HCT116 (cell line): ENCODE data around the gene ROBO1. TPM values are rescaled to one million over a fixed set of nuclear protein-coding genes. Genes with fewer than 3 reads are reported as not detected.

Source experiments
- ATAC-seq: fragments of 200-7000 bp; cut with Tn5 transposase; 2 replicates; pipeline ENCODE4 v1.9.1; 2020; ENCODE audit warnings: mild to moderate bottlenecking, moderate library complexity
- BruUV-seq: library from RNA; stranded (reverse); fragments of 400-500 nt; replicated peaks from 2 replicates; lab custom pipeline; 2021; lab: Mats Ljungman, UMichigan
- CTCF ChIA-PET: fragments of 300-600 bp; sonication (Branson Sonifier 250); formaldehyde crosslinking; loops from one replicate; lab custom pipeline; 2021; ENCODE audit warnings: antibody characterized with exemption; lab: Charles Lee
- POLR2A ChIA-PET: fragments of 300-600, 350-600 bp; sonication (Branson Sonifier 250); formaldehyde crosslinking; loops from one replicate; lab custom pipeline; 2021; ENCODE audit warnings: antibody characterized with exemption; lab: Charles Lee
- RAD21 ChIA-PET, 2 experiments: fragments of 300-600 bp; sonication (Branson Sonifier 250); formaldehyde crosslinking; loops; one replicate each; lab custom pipeline; 2023; ENCODE audit warnings: low total read pairs in 2 of 2; ENCODE audit not compliant: uncharacterized antibody in 2 of 2, unreplicated experiment in 2 of 2, low non-redundant PET in 1 of 2; lab: Charles Lee
- DNase-seq: peaks from one replicate; pipeline ENCODE4 v3.0.0-alpha.2; 2010; ENCODE audit warnings: low read depth, low spot score
- H2AFZ ChIP-seq: fragments of 200-600 bp; shearing (Covaris generic), sonication (generic); 2 replicates; pipeline ENCODE4 v1.6.1; 2017; ENCODE audit warnings: low read depth, mixed run types, mixed read lengths, antibody characterized with exemption, low read length; ENCODE audit not compliant: poor library complexity, severe bottlenecking
- H3K27ac ChIP-seq: 2 replicates; pipeline ENCODE4 v1.5.1; 2012; ENCODE audit warnings: low read depth, low read length
- H3K27me3 ChIP-seq: fragments of 200-600 bp; sonication (generic); 2 replicates; pipeline ENCODE4 v1.6.1; 2016; ENCODE audit warnings: mixed run types, low read length, mixed read lengths; ENCODE audit not compliant: insufficient read depth
- H3K36me3 ChIP-seq, 2 experiments: fragments of 200-500 bp in 1 of 2; fragments of 200-600 bp in 1 of 2; sonication (Bioruptor generic) in 1 of 2; sonication (generic) in 1 of 2; 2 replicates each; pipeline versions ENCODE4 v1.5.1 to v1.6.1; 2014 to 2016; ENCODE audit warnings: low read length in 2 of 2, inconsistent platforms in 1 of 2, mixed read lengths in 1 of 2, mixed run types in 1 of 2; ENCODE audit not compliant: insufficient read depth in 2 of 2, control insufficient read depth in 1 of 2
- H3K4me1 ChIP-seq, 2 experiments: fragments of 200-600 bp in 1 of 2; sonication (generic) in 1 of 2; 2 replicates each; pipeline versions ENCODE4 v1.5.1 to v1.6.1; 2012 to 2017; ENCODE audit warnings: low read length in 2 of 2, inconsistent platforms in 1 of 2, mild to moderate bottlenecking in 1 of 2, mixed read lengths in 1 of 2, mixed run types in 1 of 2, moderate library complexity in 1 of 2; ENCODE audit not compliant: insufficient read depth in 2 of 2, control insufficient read depth in 1 of 2
- H3K4me2 ChIP-seq: fragments of 200-600 bp; sonication (generic); 2 replicates; pipeline ENCODE4 v1.6.1; 2017; ENCODE audit warnings: mixed run types, low read length, mixed read lengths
- H3K4me3 ChIP-seq, 2 experiments: fragments of 200-600 bp in 1 of 2; sonication (generic) in 1 of 2; replicated peaks in 1 of 2; 2 replicates each; pipeline ENCODE4 v1.5.1; 2011 to 2016; ENCODE audit warnings: low read length in 2 of 2, control low read depth in 1 of 2, low read depth in 1 of 2, mild to moderate bottlenecking in 1 of 2, mixed read lengths in 1 of 2, mixed run types in 1 of 2
- H3K79me2 ChIP-seq: fragments of 200-600 bp; sonication (generic); 2 replicates; pipeline ENCODE4 v1.6.1; 2017; ENCODE audit warnings: mild to moderate bottlenecking, mixed run types, low read length, moderate library complexity, mixed read lengths; ENCODE audit not compliant: insufficient read depth
- H3K9ac ChIP-seq: fragments of 200-600 bp; sonication (generic); 2 replicates; pipeline ENCODE4 v1.6.1; 2016; ENCODE audit warnings: low read length, mixed read lengths
- H3K9me2 ChIP-seq: fragments of 200-600 bp; sonication (generic), shearing (Covaris generic); 2 replicates; pipeline ENCODE4 v1.6.1; 2017; ENCODE audit warnings: mixed run types, mild to moderate bottlenecking, moderate library complexity; ENCODE audit not compliant: insufficient read depth
- H3K9me3 ChIP-seq, 2 experiments: fragments of 200-500 bp in 1 of 2; fragments of 200-600 bp in 1 of 2; sonication (Bioruptor generic) in 1 of 2; sonication (generic) in 1 of 2; 2 replicates each; pipeline ENCODE4 v1.6.1; 2014 to 2017; ENCODE audit warnings: low read length in 2 of 2, mixed read lengths in 2 of 2, inconsistent platforms in 1 of 2, low read depth in 1 of 2, mild to moderate bottlenecking in 1 of 2, mixed run types in 1 of 2, moderate library complexity in 1 of 2; ENCODE audit not compliant: control insufficient read depth in 1 of 2, insufficient read depth in 1 of 2
- H4K20me1 ChIP-seq: fragments of 200-600 bp; sonication (generic), shearing (Covaris generic); 2 replicates; pipeline ENCODE4 v1.6.1; 2017; ENCODE audit warnings: mixed run types, mild to moderate bottlenecking, moderate library complexity; ENCODE audit not compliant: insufficient read depth
- CEBPB ChIP-seq: IDR thresholded peaks from 2 replicates; pipeline ENCODE4 v1.6.1; 2012; ENCODE audit warnings: low read depth
- CTCF ChIP-seq, 3 experiments: fragments of 200-600 bp in 1 of 3; sonication (generic) in 1 of 3; IDR thresholded peaks in 2 of 3; conservative IDR thresholded peaks in 1 of 3; 2 replicates each; pipeline ENCODE4 v1.5.1; 2012 to 2017; ENCODE audit warnings: low read depth in 2 of 3, low read length in 2 of 3, antibody characterized with exemption in 1 of 3, borderline replicate concordance in 1 of 3, control low read depth in 1 of 3, mild to moderate bottlenecking in 1 of 3, mixed read lengths in 1 of 3, mixed run types in 1 of 3, moderate library complexity in 1 of 3; ENCODE audit not compliant: insufficient read depth in 1 of 3
- EGR1 ChIP-seq: IDR thresholded peaks from 2 replicates; pipeline ENCODE4 v1.6.1; 2012; ENCODE audit warnings: low read depth
- ELF1 ChIP-seq: IDR thresholded peaks from 2 replicates; pipeline ENCODE4 v1.6.1; 2012; ENCODE audit warnings: low read depth, borderline replicate concordance
- EZH2phosphoT487 ChIP-seq: fragments of 200-600 bp; IDR thresholded peaks from 2 replicates; pipeline ENCODE4 v1.6.1; 2018; ENCODE audit warnings: antibody characterized with exemption, borderline replicate concordance
- JUND ChIP-seq: IDR thresholded peaks from 2 replicates; pipeline ENCODE4 v1.6.1; 2012
- TCF7L2 ChIP-seq: IDR thresholded peaks from 2 replicates; pipeline ENCODE4 v1.7.0; 2011; ENCODE audit warnings: borderline replicate concordance, inconsistent platforms; ENCODE audit not compliant: insufficient read depth, insufficient read length; ENCODE audit errors: extremely low read depth
- ZFX ChIP-seq: fragments of 450-650 bp; IDR thresholded peaks from 2 replicates; pipeline ENCODE4 v1.6.1; 2017
- intact Hi-C: fragments of 100-400 bp; cut with micrococcal nuclease; formaldehyde crosslinking; loops from 2 replicates; pipeline ENCODE4 v1.10.0; 2022
- total RNA-seq: library from RNA; stranded (reverse); gene quantifications from one replicate; pipeline ENCODE4 v1.2.1, GENCODE V29; 2021; ENCODE audit not compliant: unreplicated experiment
- TF ChIP-seq, protein P1 (sequence below): IDR thresholded peaks from 2 replicates; pipeline ENCODE4 v1.6.1; 2011; ENCODE audit warnings: mild to moderate bottlenecking, low read length, moderate library complexity; ENCODE audit not compliant: insufficient replicate concordance; ENCODE audit errors: extremely low read depth

ROBO1 gene
- total RNA-seq, 1 experiment from 2014 or later = 0.27 TPM

DNA sequence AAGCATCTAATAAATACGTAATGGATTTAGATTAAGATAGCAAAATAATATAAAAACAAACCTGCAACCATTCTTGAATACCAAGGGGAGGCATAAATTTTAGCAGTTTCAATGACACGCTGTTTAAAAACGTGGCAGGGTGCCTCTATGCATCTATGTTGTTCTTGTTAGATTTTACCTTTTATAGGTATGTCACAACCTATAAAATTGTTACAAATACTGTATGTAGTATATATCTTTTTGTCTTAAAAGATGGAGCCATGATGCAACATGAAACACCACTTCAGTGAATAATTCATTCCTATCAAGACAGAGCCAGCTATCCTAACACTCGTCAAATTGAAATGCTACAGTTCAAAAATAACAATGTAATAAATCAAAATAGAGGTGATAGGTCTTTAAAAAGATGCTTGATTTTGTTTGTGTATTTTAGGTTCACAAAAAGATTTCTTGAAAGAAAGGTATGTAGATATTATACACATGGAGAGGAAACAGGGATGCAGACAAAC lies 1059.2 kb downstream of the ROBO1 start:
- POLR2A ChIA-PET = no interaction called here
- H3K27ac ChIP-seq = no peak overlapping the region
- no TSS peak for BruUV-seq
- no peak overlapping the region for H3K9ac ChIP-seq
- H3K79me2 ChIP-seq = no peaks in the 10 kb centered on the region
- no peaks in the 10 kb centered on the region for H4K20me1 ChIP-seq
- TF ChIP-seq, protein P1, sequence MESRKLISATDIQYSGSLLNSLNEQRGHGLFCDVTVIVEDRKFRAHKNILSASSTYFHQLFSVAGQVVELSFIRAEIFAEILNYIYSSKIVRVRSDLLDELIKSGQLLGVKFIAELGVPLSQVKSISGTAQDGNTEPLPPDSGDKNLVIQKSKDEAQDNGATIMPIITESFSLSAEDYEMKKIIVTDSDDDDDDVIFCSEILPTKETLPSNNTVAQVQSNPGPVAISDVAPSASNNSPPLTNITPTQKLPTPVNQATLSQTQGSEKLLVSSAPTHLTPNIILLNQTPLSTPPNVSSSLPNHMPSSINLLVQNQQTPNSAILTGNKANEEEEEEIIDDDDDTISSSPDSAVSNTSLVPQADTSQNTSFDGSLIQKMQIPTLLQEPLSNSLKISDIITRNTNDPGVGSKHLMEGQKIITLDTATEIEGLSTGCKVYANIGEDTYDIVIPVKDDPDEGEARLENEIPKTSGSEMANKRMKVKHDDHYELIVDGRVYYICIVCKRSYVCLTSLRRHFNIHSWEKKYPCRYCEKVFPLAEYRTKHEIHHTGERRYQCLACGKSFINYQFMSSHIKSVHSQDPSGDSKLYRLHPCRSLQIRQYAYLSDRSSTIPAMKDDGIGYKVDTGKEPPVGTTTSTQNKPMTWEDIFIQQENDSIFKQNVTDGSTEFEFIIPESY = no peak
- TF ChIP-seq ZFX (no peak), TCF7L2 (no peak), JUND (no peak), EGR1 (no peak), CTCF (IDR thresholded peaks at IDR 0.05 in 2 of 3, conservative IDR thresholded peaks at IDR 0.05 in 1 of 3; ENCODE audit: borderline replicate concordance in 1 of 3, insufficient read depth in 1 of 3, low read depth in 2 of 3, low read length in 2 of 3) (no peak), ELF1 (no peak), CEBPB (no peak), EZH2phosphoT487 (no peak)
- no peak overlapping the region for H2AFZ ChIP-seq
- H3K4me3 ChIP-seq = no peak overlapping the region
- peaks cover 8 to 9% of the 10 kb centered on the region in 2 experiments; a peak in 3 of 4 replicates for H3K9me3 ChIP-seq
- no peaks in the 10 kb centered on the region for H3K9me2 ChIP-seq
- no peak overlapping the region for H3K4me2 ChIP-seq
- no peaks in the 10 kb centered on the region for H3K36me3 ChIP-seq
- H3K27me3 ChIP-seq = no peaks in the 10 kb centered on the region
- RAD21 ChIA-PET = no interaction called here
- DNase-seq (no peak), ATAC-seq (no peak)
- CTCF ChIA-PET = no interaction called here
- no peaks in the 10 kb centered on the region for H3K4me1 ChIP-seq
- intact Hi-C loops = no loop called here
